Activated CD8-positive, alpha-beta T cell treated with anti-CD3 and anti-CD28 coated beads for 36 hours (primary cell): ENCODE measurements around the gene AIFM3. TPM values are rescaled to one million over a fixed set of nuclear protein-coding genes. Genes with fewer than 3 reads are reported as not detected.

Source experiments
- ATAC-seq: fragments of 200-7000 bp; cut with Tn5 transposase; one replicate; pipeline ENCODE4 v1.10.0; 2021; ENCODE audit warnings: mild to moderate bottlenecking, moderate library complexity
- CTCF ChIA-PET: fragments of 350-600 bp; sonication (Branson Sonifier 250); formaldehyde crosslinking; loops from one replicate; lab custom pipeline; 2021; ENCODE audit warnings: antibody characterized with exemption; lab: Charles Lee
- POLR2A ChIA-PET: fragments of 350-600 bp; sonication (Branson Sonifier 250); formaldehyde crosslinking; loops from one replicate; lab custom pipeline; 2021; ENCODE audit warnings: antibody characterized with exemption; lab: Charles Lee
- DNase-seq: peaks from one replicate; pipeline ENCODE4 v3.0.0-alpha.2; 2020
- H3K27ac Mint-ChIP-seq: one replicate; pipeline ENCODE4 v1.8.0; 2021; ENCODE audit warnings: mild to moderate bottlenecking, mixed read lengths
- H3K27me3 Mint-ChIP-seq: one replicate; pipeline ENCODE4 v1.8.0; 2021; ENCODE audit warnings: mixed read lengths
- H3K36me3 Mint-ChIP-seq: one replicate; pipeline ENCODE4 v1.8.0; 2021; ENCODE audit warnings: low read depth, mixed read lengths
- H3K4me1 Mint-ChIP-seq: one replicate; pipeline ENCODE4 v1.8.0; 2021; ENCODE audit warnings: low read depth, mixed read lengths
- H3K4me3 Mint-ChIP-seq: one replicate; pipeline ENCODE4 v1.8.0; 2021; ENCODE audit warnings: mild to moderate bottlenecking, moderate library complexity, mixed read lengths
- H3K9me3 Mint-ChIP-seq: one replicate; pipeline ENCODE4 v1.8.0; 2021; ENCODE audit warnings: mixed read lengths
- CTCF ChIP-seq: fragments of 200-600 bp; IDR thresholded peaks from one replicate; pipeline ENCODE4 v1.8.0; 2022; ENCODE audit warnings: antibody characterized with exemption, mild to moderate bottlenecking
- intact Hi-C: fragments of 100-400 bp; cut with micrococcal nuclease; formaldehyde crosslinking; loops from one replicate; pipeline ENCODE4 v1.10.0; 2022
- total RNA-seq, 2 experiments: library from RNA; stranded (reverse); gene quantifications; one replicate each; pipeline ENCODE4 v1.2.3, GENCODE V29; 2021

Gene AIFM3
- total RNA-seq, 2 experiments from 2014 or later, result 0.25 to 0.40 TPM

- TF ChIP-seq CTCF, result no peak
- intact Hi-C loops, result no loop called here
- H3K4me1 Mint-ChIP-seq, result peaks cover 13% of the 10 kb centered on the region
- H3K4me3 Mint-ChIP-seq, result no peak overlapping the region
- DNase-seq, result no peak
- H3K27me3 Mint-ChIP-seq, result peaks cover 21% of the 10 kb centered on the region
- ATAC-seq, result no peak
- H3K27ac Mint-ChIP-seq, result no peak overlapping the region
- H3K36me3 Mint-ChIP-seq, result no peaks in the 10 kb centered on the region
- ChIA-PET CTCF (interaction anchor here (1.4 kb wide), 1 partner anchor 9 kb away, joined by 3 read pairs; no protein-coding TSS in a partner anchor), POLR2A (no interaction called here)
- H3K9me3 Mint-ChIP-seq, result no peaks in the 10 kb centered on the region
These were observed 63.0 kb downstream of the AIFM3 start for GRCh38 chr22:21030032-21030431.

Other genes with a start within 250 kb of the AIFM3 start
- not detected for gene SERPIND1, start 193.1 kb upstream of the AIFM3 start, total RNA-seq
- 10 to 100 TPM; 63.9 to 64.1 TPM for gene PI4KA, start 108.4 kb upstream of the AIFM3 start, total RNA-seq
- gene SNAP29, start 108.2 kb upstream of the AIFM3 start, total RNA-seq, result 10 to 100 TPM; 20.0 to 22.6 TPM
- 100 to 1,000 TPM in 1 of 2 experiments, 10 to 100 TPM in 1; 99.1 to 102 TPM for gene CRKL, start 49.8 kb upstream of the AIFM3 start, total RNA-seq
- gene LZTR1, start 15.0 kb downstream of the AIFM3 start, total RNA-seq, result 10 to 100 TPM; 29.1 to 34.5 TPM
- gene THAP7, start 34.9 kb downstream of the AIFM3 start, total RNA-seq, result 10 to 100 TPM; 23.7 to 23.8 TPM
- under 1 TPM; 0.22 to 0.25 TPM for gene P2RX6, start 47.9 kb downstream of the AIFM3 start, total RNA-seq
- gene SLC7A4, start 65.3 kb downstream of the AIFM3 start, total RNA-seq, result not detected
- not detected for gene LRRC74B, start 78.7 kb downstream of the AIFM3 start, total RNA-seq